IPS-18c (cell line): Measurements from ENCODE around the gene PLCL1.

Source experiments
- H3K4me3 ChIP-seq: 2 replicates; pipeline ENCODE4 v1.7.0; 2013; ENCODE audit warnings: low read depth, mild to moderate bottlenecking, low read length, moderate library complexity; ENCODE audit not compliant: insufficient read depth
- H3K9me3 ChIP-seq: one replicate; pipeline ENCODE4 v1.6.1; 2013; ENCODE audit warnings: mild to moderate bottlenecking, low read length, moderate library complexity; ENCODE audit not compliant: control insufficient read depth, insufficient read depth

The PLCL1 gene

DNA sequence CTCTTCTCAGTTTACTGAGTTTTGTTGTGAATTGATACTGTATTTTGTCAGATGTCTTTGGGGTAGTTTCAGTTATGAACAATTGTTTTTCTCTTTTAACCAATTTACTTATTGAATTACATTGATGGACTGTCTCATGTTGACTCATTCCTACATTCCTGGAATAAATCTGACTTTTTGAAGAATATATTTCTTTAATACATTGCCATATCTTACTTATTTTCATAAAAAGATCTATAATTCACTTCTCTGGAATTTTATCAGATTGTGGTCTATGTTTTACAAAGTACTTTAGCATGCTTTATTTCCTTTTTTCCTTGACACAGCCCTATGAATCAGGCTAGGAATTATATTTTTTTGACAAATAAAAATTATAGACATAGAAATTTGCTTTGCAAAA lies 268.3 kb downstream of the PLCL1 start:
- Histone ChIP-seq H3K4me3 (no peak overlapping the region), H3K9me3 (no peaks in the 10 kb centered on the region)

DNA sequence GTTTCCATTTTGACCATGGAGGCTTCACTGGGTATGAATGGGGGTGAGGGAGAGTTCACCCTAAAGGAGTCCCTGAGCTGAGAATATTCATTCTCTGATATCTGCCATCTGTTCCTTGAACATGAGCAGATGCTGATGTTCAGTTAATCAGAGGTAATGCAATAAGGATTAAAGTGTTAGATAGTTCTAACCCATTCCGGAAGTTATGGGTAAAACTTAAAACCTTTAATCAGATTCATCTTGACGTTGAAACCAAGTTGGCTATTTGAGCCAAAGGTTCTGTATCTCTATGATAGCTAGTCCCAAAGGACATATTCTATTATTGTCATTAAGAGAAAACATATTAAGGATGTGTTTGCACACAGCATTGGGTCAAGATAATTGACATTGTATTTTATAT lies 268.9 kb downstream of the PLCL1 start:
- Histone ChIP-seq H3K4me3 (no peak overlapping the region), H3K9me3 (no peaks in the 10 kb centered on the region)

GRCh38 chr2:198077477-198077876 lies 273.1 kb downstream of the PLCL1 start:
- no peak overlapping the region for H3K4me3 ChIP-seq
- H3K9me3 ChIP-seq, result no peaks in the 10 kb centered on the region

GRCh38 chr2:198080879-198081765 lies 276.7 kb downstream of the PLCL1 start:
- Histone ChIP-seq H3K4me3 (no peak overlapping the region), H3K9me3 (no peaks in the 10 kb centered on the region)

GRCh38 chr2:198084156-198084555 lies 279.8 kb downstream of the PLCL1 start:
- H3K4me3 ChIP-seq, result no peak overlapping the region
- no peaks in the 10 kb centered on the region for H3K9me3 ChIP-seq

DNA sequence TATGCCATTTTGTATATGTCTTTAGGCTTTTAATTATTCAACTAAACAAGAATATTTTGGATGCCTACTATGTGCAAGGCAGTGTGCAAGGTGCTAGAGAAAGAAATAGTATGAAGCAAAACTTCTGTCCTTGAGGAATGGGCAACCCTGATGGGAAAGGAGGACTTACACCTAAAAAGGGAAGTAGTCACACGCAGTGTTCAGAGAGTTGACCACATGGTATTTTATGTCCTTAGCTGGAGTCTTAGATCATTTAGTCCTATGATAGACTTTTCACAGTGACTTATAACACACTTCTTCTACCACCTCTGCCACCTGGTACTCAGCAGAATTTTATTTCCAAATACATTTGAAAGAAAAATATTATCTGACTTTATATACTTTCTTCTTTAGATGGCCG lies 291.6 kb downstream of the PLCL1 start:
- H3K9me3 ChIP-seq, result no peaks in the 10 kb centered on the region
- H3K4me3 ChIP-seq, result no peak overlapping the region

- no peak overlapping the region for H3K4me3 ChIP-seq
- no peaks in the 10 kb centered on the region for H3K9me3 ChIP-seq
Measured at GRCh38 chr2:198096965-198097364, 292.6 kb downstream of the PLCL1 start.

DNA sequence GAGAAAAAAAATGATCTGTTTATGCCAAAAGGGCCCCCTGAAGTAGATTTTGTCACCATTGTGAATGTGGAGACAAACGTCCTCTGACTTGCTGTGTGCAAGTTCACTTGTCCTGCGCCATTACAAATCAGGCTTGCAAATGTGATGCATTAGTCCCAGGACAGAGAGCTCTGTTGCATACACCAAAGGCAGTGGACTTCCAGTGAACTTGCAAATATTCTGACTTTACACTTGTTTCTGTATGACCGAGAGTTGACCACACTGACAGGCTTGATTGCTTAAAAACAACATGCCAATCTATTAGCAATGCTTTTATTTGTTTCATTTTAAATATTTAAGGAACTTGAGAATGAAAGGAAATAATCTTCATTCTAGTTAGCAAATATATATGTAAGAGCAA lies 293.2 kb downstream of the PLCL1 start:
- H3K4me3 ChIP-seq, result no peak overlapping the region
- no peaks in the 10 kb centered on the region for H3K9me3 ChIP-seq

DNA sequence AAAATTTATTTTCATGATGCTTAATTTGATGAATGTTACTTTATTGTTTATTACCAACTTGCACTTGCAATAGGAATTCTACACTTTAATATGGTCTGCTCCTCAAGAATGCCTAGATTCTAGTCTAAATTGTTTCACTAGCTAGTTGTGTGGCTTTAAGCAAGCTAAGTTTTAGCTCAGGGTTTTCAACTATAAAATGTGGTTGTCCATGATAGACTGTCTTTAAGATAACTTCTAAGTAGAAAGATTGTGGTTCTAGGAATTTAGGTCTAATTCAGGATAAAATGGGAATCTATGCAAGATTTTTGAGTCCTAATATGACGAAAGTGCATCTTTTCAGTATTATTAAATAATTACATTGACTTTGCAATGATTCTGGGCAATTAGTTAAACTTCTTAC lies 294.0 kb downstream of the PLCL1 start:
- Histone ChIP-seq H3K4me3 (no peak overlapping the region), H3K9me3 (no peaks in the 10 kb centered on the region)

DNA sequence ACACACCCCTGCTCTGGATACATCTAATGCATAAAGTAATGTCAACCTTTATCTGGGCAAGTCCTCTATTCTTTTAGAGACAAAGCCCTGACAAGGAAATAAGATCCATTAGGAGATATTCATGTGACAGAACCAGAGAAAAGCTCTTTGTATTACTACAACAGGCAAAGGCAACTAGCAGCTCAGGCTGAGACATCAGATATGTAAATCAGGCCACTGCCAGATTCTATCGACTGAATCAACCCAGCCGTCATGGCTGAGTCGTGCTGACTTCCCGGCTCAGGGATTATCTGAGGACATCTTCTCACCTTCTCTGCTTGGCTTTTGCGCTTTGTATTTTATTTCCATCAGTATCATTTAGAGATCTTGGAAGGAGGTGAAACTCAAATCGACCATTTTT lies 294.5 kb downstream of the PLCL1 start:
- Histone ChIP-seq H3K4me3 (no peak overlapping the region), H3K9me3 (no peaks in the 10 kb centered on the region)

GRCh38 chr2:198100346-198100745 lies 296.0 kb downstream of the PLCL1 start:
- Histone ChIP-seq H3K9me3 (no peaks in the 10 kb centered on the region), H3K4me3 (no peak overlapping the region)

DNA sequence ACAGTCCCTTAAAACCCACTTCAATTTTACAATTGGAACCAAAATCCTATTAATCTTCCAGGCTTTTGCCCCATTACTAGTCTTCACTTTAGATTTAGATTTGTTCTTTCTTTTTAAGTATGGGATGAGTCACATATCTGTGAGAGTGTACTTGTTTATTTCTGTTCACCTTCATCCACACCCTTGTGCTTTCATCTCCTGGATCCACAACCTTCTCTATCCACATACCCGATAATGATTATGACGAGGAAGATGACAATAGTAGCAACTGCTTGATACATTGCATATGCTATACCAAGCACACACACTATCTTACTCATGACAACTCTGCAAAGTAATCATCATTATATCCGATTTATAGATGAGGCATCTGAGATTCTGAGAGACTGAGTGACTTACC lies 297.3 kb downstream of the PLCL1 start:
- no peak overlapping the region for H3K4me3 ChIP-seq
- H3K9me3 ChIP-seq, result no peaks in the 10 kb centered on the region

DNA sequence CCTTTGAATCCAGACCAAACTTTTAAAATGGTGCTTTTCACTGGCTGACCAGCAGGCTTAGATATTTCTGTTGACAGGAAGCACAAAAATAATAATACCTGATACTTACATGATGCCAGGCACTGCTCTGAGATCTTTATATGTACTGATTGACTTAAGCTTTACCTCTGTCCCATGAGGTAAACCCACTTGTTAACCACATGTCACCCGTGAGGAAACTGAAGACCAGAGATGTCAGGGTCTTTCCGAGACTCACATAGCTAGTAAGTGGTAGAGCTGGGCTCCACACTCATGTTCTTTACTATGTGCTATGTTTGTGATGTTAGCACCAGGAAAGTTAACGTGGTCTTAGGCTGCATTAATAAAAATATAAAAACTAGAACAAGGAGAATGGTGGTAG lies 297.7 kb downstream of the PLCL1 start:
- H3K9me3 ChIP-seq, result no peaks in the 10 kb centered on the region
- no peak overlapping the region for H3K4me3 ChIP-seq

DNA sequence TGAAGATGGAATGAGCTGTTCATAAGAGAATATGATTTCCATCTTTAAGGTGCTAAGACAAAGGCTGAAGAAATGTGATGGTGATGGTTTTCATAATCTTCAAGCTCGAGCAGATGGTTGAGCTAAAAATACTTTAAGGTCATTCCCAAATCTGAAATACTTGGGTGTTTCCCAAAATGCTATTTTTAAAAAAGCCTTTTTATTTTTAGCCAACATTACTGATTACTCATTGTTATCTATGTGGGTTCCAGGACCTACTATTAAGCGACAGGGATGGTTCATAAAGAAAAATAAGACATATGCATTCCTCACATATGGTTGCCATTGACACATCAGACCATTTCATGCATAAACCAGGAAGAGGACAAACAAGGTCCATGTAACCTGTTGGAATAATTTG lies 298.5 kb downstream of the PLCL1 start:
- Histone ChIP-seq H3K4me3 (no peak overlapping the region), H3K9me3 (no peaks in the 10 kb centered on the region)

- Histone ChIP-seq H3K9me3 (no peaks in the 10 kb centered on the region), H3K4me3 (no peak overlapping the region)
Measured at GRCh38 chr2:198106621-198107385, 302.4 kb downstream of the PLCL1 start.

DNA sequence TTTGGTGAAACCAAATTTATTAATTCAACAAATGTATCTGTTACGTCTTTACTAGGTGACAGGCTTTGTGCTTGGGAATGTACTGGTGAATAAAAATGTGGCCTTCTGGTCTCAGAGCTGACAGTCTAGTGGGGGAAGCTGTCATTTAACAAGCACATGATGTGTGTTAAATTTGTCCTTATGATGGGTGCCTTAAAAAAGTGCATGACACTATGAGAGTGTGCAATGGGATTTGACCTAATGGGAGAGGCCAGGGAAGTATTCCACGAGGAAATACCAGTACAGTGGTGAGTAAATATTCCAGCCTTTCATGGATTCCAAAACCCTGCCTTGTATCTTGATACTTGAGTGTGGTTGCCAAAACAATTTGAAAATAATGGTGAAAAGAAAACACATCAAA lies 308.9 kb downstream of the PLCL1 start:
- Histone ChIP-seq H3K9me3 (no peaks in the 10 kb centered on the region), H3K4me3 (no peak overlapping the region)

GRCh38 chr2:198114064-198114463 lies 309.7 kb downstream of the PLCL1 start:
- H3K4me3 ChIP-seq, result no peak overlapping the region
- H3K9me3 ChIP-seq, result no peaks in the 10 kb centered on the region

- Histone ChIP-seq H3K9me3 (no peaks in the 10 kb centered on the region), H3K4me3 (no peak overlapping the region)
Measured at GRCh38 chr2:198115201-198115600, 310.8 kb downstream of the PLCL1 start.
